ENCODE results near the gene IFI6.

IFI6 gene

GRCh38 chr1:27655151-27655937 lies 16.6 kb downstream of the IFI6 start:
- TF ChIP-seq REST (IDR thresholded peaks at IDR 0.05; ENCODE audit: low read depth) (no peak), CREB1 (IDR thresholded peaks at IDR 0.05; ENCODE audit: low read depth) (no peak), EP300 (IDR thresholded peaks at IDR 0.05; ENCODE audit: borderline replicate concordance) (no peak), RAD21 (IDR thresholded peaks at IDR 0.05; ENCODE audit: low read depth) (no peak), YY1 (IDR thresholded peaks at IDR 0.05; ENCODE audit: low read depth) (no peak), TCF12 (IDR thresholded peaks at IDR 0.05; ENCODE audit: low read depth) (no peak), EGR1 (IDR thresholded peaks at IDR 0.05) (no peak), FOXM1 (IDR thresholded peaks at IDR 0.05; ENCODE audit: borderline replicate concordance, low read depth) (no peak), TEAD4 (IDR thresholded peaks at IDR 0.05) (no peak), NFIC (IDR thresholded peaks at IDR 0.05) (no peak), MAX (IDR thresholded peaks at IDR 0.05) (no peak)
- TF ChIP-seq, protein P1, sequence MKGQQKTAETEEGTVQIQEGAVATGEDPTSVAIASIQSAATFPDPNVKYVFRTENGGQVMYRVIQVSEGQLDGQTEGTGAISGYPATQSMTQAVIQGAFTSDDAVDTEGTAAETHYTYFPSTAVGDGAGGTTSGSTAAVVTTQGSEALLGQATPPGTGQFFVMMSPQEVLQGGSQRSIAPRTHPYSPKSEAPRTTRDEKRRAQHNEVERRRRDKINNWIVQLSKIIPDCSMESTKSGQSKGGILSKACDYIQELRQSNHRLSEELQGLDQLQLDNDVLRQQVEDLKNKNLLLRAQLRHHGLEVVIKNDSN (IDR thresholded peaks at IDR 0.05), result no peak

DNA sequence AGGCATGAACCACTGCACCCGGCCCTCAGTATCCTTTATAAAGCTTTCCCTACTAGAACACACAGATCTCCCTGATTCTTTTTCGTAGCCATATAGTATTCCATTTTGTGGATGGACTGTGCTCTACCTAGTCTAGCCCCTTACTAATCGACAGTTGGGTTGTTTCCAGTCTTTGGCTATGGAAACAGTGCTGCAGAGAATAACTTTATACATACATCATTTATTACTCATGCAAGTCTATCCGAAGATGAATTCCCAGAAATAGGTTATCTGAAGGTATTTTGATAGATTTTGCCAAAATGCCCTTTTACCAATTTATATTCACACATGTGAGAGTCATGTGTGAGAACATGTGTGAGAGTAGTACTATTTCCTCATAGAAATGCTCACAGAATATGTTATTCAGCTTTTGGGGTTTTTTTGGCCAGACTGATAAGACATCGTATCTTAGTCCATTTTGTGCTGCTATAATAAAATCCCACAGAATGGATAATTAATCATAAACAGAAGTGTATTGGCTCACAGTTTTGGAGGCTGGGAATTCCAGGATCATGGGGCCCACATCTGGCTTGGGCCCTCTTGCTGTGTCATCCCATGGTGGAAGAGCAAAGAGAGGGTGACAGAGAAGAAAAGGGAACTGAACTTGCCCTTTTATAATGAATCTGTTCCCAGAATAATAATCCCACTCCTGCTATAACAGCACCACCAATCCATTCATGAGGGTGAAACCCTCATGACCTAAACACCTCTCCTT lies 19.7 kb downstream of the IFI6 start:
- TF ChIP-seq FOXM1 (IDR thresholded peaks at IDR 0.05; ENCODE audit: borderline replicate concordance, low read depth) (no peak), YY1 (IDR thresholded peaks at IDR 0.05; ENCODE audit: low read depth) (no peak), RAD21 (IDR thresholded peaks at IDR 0.05; ENCODE audit: low read depth) (no peak), CREB1 (IDR thresholded peaks at IDR 0.05; ENCODE audit: low read depth) (no peak), TEAD4 (IDR thresholded peaks at IDR 0.05) (no peak), CEBPB (IDR thresholded peaks at IDR 0.05) (no peak)

DNA sequence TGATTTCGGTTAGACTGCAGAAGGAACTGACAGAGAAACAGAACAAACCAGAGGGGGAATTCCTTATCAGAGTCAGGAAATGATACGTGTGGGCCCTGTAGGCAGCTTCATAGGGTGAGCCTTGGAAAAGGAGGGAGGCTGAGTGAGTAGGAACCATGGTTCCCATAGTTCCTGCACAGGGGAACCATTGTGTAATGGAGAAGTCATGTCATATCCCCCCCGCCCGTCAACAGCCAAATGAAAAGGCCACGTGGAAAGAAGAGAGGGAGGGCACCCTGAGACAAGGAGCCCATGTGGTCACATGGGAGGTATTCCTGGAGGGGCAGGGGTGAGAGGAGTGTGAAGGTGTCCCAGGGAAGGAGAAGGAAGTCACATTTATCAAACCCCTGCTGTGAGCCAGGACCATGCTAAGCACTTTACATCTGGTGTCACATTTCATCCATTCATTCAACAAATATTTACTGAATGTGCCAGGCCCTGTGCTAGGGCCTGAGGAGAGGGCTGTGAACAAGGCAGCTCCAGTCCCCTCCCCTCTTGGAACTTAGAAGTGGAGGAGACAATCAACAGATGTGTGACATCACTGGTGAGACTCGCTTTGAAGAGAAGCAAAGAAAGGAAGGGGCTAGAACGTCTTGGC lies 21.3 kb downstream of the IFI6 start:
- TF ChIP-seq MAX (IDR thresholded peaks at IDR 0.05) (peak; percentile 96), TCF12 (IDR thresholded peaks at IDR 0.05; ENCODE audit: low read depth) (peak; percentile 49; the same call in 1 of the 2 replicates), CEBPB (IDR thresholded peaks at IDR 0.05) (no peak; the same call in 1 of the 2 replicates), EGR1 (IDR thresholded peaks at IDR 0.05) (no peak), EP300 (IDR thresholded peaks at IDR 0.05; ENCODE audit: borderline replicate concordance) (peak; percentile 52; the same call in 1 of the 2 replicates), YY1 (IDR thresholded peaks at IDR 0.05; ENCODE audit: low read depth) (0 out of 2 replicates have a peak, but pooled peaks have one; percentile 15), TEAD4 (IDR thresholded peaks at IDR 0.05) (peak; percentile 75), NFIC (IDR thresholded peaks at IDR 0.05) (peak; percentile 58)
- TF ChIP-seq, protein P1 (IDR thresholded peaks at IDR 0.05), result peak; percentile 86

DNA sequence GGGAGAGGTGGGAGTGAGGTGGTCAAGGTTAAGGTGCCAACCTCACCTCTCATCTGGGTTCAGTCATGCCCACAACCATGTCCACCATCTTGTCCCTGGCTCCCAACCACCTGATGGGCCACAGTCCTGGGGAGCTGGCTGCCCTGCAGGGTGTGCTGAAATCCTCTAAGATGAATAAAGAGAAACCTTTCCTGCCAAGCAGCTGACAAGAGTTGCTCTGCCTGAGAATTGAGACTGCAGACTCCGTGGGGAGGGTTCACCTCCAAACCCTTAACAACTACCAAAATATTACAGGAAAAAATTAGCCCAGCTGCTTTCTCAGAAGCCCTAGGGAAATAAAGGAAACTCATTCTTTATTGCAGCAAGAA lies 21.8 kb downstream of the IFI6 start:
- TF ChIP-seq CREB1 (IDR thresholded peaks at IDR 0.05; ENCODE audit: low read depth) (no peak), CEBPB (IDR thresholded peaks at IDR 0.05) (no peak), REST (IDR thresholded peaks at IDR 0.05; ENCODE audit: low read depth) (no peak), YY1 (IDR thresholded peaks at IDR 0.05; ENCODE audit: low read depth) (0 out of 2 replicates have a peak, but pooled peaks have one; percentile 26), ZBTB7A (IDR thresholded peaks at IDR 0.05; ENCODE audit: low read depth) (no peak), NFIC (IDR thresholded peaks at IDR 0.05) (no peak)

DNA sequence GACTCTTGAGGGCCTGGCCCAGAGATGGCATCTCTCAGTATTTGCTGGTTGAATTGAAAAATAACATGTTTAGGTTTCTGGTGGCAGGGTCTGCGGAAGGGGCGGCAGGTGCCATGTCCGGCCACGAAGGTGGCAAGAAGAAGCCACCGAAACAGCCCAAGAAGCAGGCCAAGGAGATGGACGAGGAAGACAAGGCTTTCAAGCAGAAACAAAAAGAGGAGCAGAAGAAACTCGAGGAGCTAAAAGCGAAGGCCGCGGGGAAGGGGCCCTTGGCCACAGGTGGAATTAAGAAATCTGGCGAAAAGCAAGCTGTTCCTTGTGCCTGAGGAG lies 22.7 kb downstream of the IFI6 start:
- TF ChIP-seq TAF1 (IDR thresholded peaks at IDR 0.05; ENCODE audit: low read depth) (no peak), REST (IDR thresholded peaks at IDR 0.05; ENCODE audit: low read depth) (no peak), CEBPB (IDR thresholded peaks at IDR 0.05) (no peak), RAD21 (IDR thresholded peaks at IDR 0.05; ENCODE audit: low read depth) (no peak), ZBTB7A (IDR thresholded peaks at IDR 0.05; ENCODE audit: low read depth) (no peak)
